Testis (tissue), 3 donors: ENCODE measurements around the gene PADI6. TPM values are rescaled to one million over a fixed set of nuclear protein-coding genes. Genes with fewer than 3 reads are reported as not detected.

ENCODE experiments used
- DNase-seq: peaks from one replicate; pipeline ENCODE4 v3.0.0-alpha.2; 2019
- H3K27ac ChIP-seq, 2 donors: fragments of 200-600 bp; sonication (generic); one replicate each; pipeline ENCODE4 v1.5.1; 2019
- H3K27me3 ChIP-seq: fragments of 200-600 bp; sonication (generic); one replicate; pipeline ENCODE4 v1.5.1; 2019
- H3K36me3 ChIP-seq: fragments of 200-600 bp; sonication (generic); one replicate; pipeline ENCODE4 v1.5.1; 2017; ENCODE audit warnings: low read depth; ENCODE audit errors: missing control alignments
- H3K4me1 ChIP-seq: fragments of 200-600 bp; sonication (generic); one replicate; pipeline ENCODE4 v1.5.1; 2019
- H3K4me3 ChIP-seq, 2 donors: fragments of 200-600 bp; sonication (generic); one replicate each; pipeline ENCODE4 v1.5.1; 2017 to 2019
- H3K9me3 ChIP-seq: fragments of 200-600 bp; sonication (generic); one replicate; pipeline ENCODE4 v1.5.1; 2017
- POLR2A ChIP-seq: fragments of 450-650 bp; IDR thresholded peaks from one replicate; pipeline ENCODE4 v1.6.1; 2017; ENCODE audit warnings: antibody characterized with exemption, mild to moderate bottlenecking, moderate library complexity
- WGBS, 2 donors: methylation state at CpG; one replicate each; pipeline ENCODE4 v1.1.5; 2018; 5-methylcytosine and 5-hydroxymethylcytosine counted together
- intact Hi-C: fragments of 100-400 bp; cut with DNase I; formaldehyde crosslinking; loops from one replicate; pipeline ENCODE4 v1.15.1; 2023; ENCODE audit warnings: low total_unique reads
- polyA plus RNA-seq: library from polyadenylated mRNA; stranded (reverse); fragments of 350-450 nt; fragmentation: Illumina TruSeq; extraction: RNeasy Lipid Tissue Mini Kit (QIAGEN cat#74804); gene quantifications from one replicate; pipeline ENCODE4 v1.2.3, GENCODE V29; 2014; ENCODE audit warnings: low read depth, low replicate concordance; ENCODE audit not compliant: insufficient read depth
- total RNA-seq, 2 donors: library from RNA; depleted of rRNA; stranded (reverse); fragments of >200 nt; gene quantifications; one replicate each; pipeline ENCODE4 v1.2.3, GENCODE V29; 2016
- TF ChIP-seq, protein P1 (sequence below), 3 experiments: fragments of 450-650 bp in 2 of 3; fragments of 200-600 bp in 1 of 3; sonication (generic) in 1 of 3; IDR thresholded peaks; one replicate each; pipeline ENCODE4 v1.5.1; 2016 to 2019; ENCODE audit warnings: antibody characterized with exemption in 3 of 3, mild to moderate bottlenecking in 2 of 3, moderate library complexity in 1 of 3

The PADI6 gene
- total and polyA plus RNA-seq, 3 donors from 2014 or later: 0.25 TPM; not detected in 2

GRCh38 chr1:17350083-17350482 is 21.9 kb upstream of the PADI6 start:
- H3K4me3 ChIP-seq: no peak overlapping the region
- no peak for DNase-seq
- no peak for TF ChIP-seq POLR2A
- TF ChIP-seq, protein P1, sequence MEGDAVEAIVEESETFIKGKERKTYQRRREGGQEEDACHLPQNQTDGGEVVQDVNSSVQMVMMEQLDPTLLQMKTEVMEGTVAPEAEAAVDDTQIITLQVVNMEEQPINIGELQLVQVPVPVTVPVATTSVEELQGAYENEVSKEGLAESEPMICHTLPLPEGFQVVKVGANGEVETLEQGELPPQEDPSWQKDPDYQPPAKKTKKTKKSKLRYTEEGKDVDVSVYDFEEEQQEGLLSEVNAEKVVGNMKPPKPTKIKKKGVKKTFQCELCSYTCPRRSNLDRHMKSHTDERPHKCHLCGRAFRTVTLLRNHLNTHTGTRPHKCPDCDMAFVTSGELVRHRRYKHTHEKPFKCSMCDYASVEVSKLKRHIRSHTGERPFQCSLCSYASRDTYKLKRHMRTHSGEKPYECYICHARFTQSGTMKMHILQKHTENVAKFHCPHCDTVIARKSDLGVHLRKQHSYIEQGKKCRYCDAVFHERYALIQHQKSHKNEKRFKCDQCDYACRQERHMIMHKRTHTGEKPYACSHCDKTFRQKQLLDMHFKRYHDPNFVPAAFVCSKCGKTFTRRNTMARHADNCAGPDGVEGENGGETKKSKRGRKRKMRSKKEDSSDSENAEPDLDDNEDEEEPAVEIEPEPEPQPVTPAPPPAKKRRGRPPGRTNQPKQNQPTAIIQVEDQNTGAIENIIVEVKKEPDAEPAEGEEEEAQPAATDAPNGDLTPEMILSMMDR (IDR thresholded peaks at IDR 0.05): no peak
- intact Hi-C loops: no loop called here
- H3K27me3 ChIP-seq: no peaks in the 10 kb centered on the region
- WGBS, 2 donors: no CpG with 5 or more reads among the region's 8 CpGs
- H3K36me3 ChIP-seq: no peaks in the 10 kb centered on the region
- H3K9me3 ChIP-seq: no peaks in the 10 kb centered on the region
- no peaks in the 10 kb centered on the region for H3K4me1 ChIP-seq
- no peak overlapping the region for H3K27ac ChIP-seq

DNA sequence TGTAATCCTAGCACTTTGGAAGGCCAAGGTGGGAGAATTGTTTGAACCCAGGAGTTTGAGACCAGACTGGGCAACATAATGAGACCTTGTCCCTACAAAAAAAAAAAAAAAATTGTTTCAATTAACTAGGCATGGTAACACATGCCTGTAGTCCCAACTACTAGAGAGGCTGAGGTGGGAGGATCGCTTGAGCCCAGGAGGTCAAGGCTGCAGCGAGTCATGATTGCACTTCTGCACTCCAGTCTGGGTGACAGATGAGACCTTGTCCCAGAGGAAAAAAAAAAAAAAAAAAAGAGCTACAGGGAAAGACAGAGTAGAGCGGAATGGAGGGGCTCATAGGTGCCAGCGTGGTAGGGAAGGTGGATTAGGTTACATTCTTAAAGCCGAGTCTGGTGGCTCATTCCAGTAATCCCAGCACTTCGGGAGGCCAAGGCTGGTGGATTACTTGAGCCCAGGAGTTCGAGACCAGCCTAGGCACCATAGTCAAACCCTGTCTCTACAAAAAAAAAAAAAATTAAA is 21.0 kb upstream of the PADI6 start:
- H3K4me1 ChIP-seq: no peaks in the 10 kb centered on the region
- H3K27ac ChIP-seq: no peak overlapping the region
- intact Hi-C loops: no loop called here
- H3K27me3 ChIP-seq: no peaks in the 10 kb centered on the region
- no peak for DNase-seq
- TF ChIP-seq POLR2A: no peak
- TF ChIP-seq, protein P1 (IDR thresholded peaks at IDR 0.05): no peak
- WGBS, 2 donors: 76 to 77% methylated on average over 6 to 7 of the region's 7 CpGs
- no peak overlapping the region for H3K4me3 ChIP-seq
- no peaks in the 10 kb centered on the region for H3K9me3 ChIP-seq
- no peaks in the 10 kb centered on the region for H3K36me3 ChIP-seq

- TF ChIP-seq, protein P1 (IDR thresholded peaks at IDR 0.05): no peak
- no peak for TF ChIP-seq POLR2A
- Histone ChIP-seq H3K27me3 (no peaks in the 10 kb centered on the region), H3K4me3 (no peak overlapping the region), H3K4me1 (no peaks in the 10 kb centered on the region), H3K9me3 (no peaks in the 10 kb centered on the region), H3K36me3 (no peaks in the 10 kb centered on the region), H3K27ac (no peak overlapping the region)
- DNase-seq: no peak
- intact Hi-C loops: no loop called here
- 66 to 75% methylated on average over 8 of the region's 8 CpGs for WGBS, 2 donors
Measured at GRCh38 chr1:17351598-17352324, 20.2 kb upstream of the PADI6 start.

- Histone ChIP-seq H3K36me3 (no peaks in the 10 kb centered on the region), H3K9me3 (no peaks in the 10 kb centered on the region), H3K4me3 (no peak overlapping the region), H3K27ac (no peak overlapping the region), H3K4me1 (no peaks in the 10 kb centered on the region), H3K27me3 (no peaks in the 10 kb centered on the region)
- WGBS, 2 donors: 70 to 74% methylated on average over 8 of the region's 8 CpGs
- TF ChIP-seq, protein P1 (IDR thresholded peaks at IDR 0.05): no peak
- TF ChIP-seq POLR2A: no peak
- intact Hi-C loops: no loop called here
- DNase-seq: no peak
Measured at GRCh38 chr1:17352419-17352909, 19.5 kb upstream of the PADI6 start.

- no peaks in the 10 kb centered on the region for H3K9me3 ChIP-seq
- H3K36me3 ChIP-seq: no peaks in the 10 kb centered on the region
- no peaks in the 10 kb centered on the region for H3K27me3 ChIP-seq
- TF ChIP-seq POLR2A: no peak
- TF ChIP-seq, protein P1 (IDR thresholded peaks at IDR 0.05): no peak
- H3K4me1 ChIP-seq: no peaks in the 10 kb centered on the region
- 72 to 75% methylated on average over 6 of the region's 6 CpGs for WGBS, 2 donors
- H3K4me3 ChIP-seq: no peak overlapping the region
- no peak for DNase-seq
- no peak overlapping the region for H3K27ac ChIP-seq
- intact Hi-C loops: no loop called here
Measured at GRCh38 chr1:17355898-17356297, 16.1 kb upstream of the PADI6 start.
